GM13976 (cell line): ENCODE measurements around the gene PPIE.

ENCODE experiments used
- DNase-seq: peaks from one replicate; pipeline ENCODE4 v3.0.0; 2012; ENCODE audit warnings: low spot score
- in situ Hi-C: fragments of 300-500 bp; cut with MboI; formaldehyde crosslinking; loops from one replicate; pipeline ENCODE4 v1.12.0; 2022; ENCODE audit warnings: low sequenced_read_pairs, mixed read lengths, inconsistent platforms; ENCODE audit not compliant: unreplicated experiment
- TF ChIP-seq, protein P1 (sequence below): IDR thresholded peaks from 2 replicates; pipeline ENCODE4 v1.5.1; 2012; ENCODE audit warnings: borderline replicate concordance, mild to moderate bottlenecking; ENCODE audit not compliant: insufficient read depth; ENCODE audit errors: extremely low read depth, missing control alignments, control extremely low read depth

Gene PPIE

GRCh38 chr1:39692152-39693074 is 46.3 kb upstream of the PPIE start:
- in situ Hi-C loops = no loop called here
- DNase-seq = no peak

DNA sequence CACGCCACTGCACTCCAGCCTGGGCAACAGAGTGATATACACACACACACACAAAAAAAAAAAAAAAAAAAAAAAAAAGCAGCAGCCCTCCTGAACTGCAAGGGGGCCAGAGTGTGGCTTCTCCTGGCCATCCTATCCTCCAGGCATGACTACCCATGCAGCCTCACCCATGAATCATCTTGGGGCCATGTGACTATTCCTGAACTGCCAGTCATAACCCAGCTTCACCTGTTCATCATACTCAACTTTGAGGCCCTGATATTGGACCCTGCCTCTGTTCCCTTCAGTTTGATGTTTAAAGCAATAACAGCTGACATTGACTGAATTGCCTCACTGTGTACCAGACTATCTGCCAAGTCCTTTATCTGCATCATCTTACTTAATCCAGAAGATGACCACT is 44.7 kb upstream of the PPIE start:
- in situ Hi-C loops = no loop called here
- TF ChIP-seq, protein P1, sequence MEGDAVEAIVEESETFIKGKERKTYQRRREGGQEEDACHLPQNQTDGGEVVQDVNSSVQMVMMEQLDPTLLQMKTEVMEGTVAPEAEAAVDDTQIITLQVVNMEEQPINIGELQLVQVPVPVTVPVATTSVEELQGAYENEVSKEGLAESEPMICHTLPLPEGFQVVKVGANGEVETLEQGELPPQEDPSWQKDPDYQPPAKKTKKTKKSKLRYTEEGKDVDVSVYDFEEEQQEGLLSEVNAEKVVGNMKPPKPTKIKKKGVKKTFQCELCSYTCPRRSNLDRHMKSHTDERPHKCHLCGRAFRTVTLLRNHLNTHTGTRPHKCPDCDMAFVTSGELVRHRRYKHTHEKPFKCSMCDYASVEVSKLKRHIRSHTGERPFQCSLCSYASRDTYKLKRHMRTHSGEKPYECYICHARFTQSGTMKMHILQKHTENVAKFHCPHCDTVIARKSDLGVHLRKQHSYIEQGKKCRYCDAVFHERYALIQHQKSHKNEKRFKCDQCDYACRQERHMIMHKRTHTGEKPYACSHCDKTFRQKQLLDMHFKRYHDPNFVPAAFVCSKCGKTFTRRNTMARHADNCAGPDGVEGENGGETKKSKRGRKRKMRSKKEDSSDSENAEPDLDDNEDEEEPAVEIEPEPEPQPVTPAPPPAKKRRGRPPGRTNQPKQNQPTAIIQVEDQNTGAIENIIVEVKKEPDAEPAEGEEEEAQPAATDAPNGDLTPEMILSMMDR = no peak
- no peak for DNase-seq

More at GRCh38 chr1:39692152-39693074, 46.3 kb upstream of the PPIE start:
- TF ChIP-seq, protein P1 = no peak

- in situ Hi-C loops = no loop called here
- TF ChIP-seq, protein P1 = no peak
- no peak for DNase-seq
Observed at GRCh38 chr1:39695016-39695415, 43.7 kb upstream of the PPIE start.

DNA sequence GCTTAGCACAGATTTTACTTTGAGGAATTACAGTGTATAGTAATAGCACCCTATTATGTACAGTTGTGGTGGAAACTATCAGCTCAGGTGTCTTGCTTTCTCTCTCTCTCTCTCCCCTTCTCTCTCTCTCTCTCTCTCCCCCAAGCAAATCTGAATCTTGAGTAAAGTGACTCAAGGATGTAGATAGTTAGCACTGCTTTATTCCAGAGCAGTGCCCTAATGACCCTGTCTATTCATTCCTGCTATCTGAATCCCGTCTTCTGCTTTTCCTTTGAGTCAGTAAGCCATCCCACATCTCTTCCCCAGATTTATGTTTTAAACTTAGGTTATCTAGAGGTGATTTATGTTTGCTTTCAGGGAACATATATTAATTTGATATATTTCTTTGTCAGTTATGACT is 42.2 kb upstream of the PPIE start:
- TF ChIP-seq, protein P1 = no peak
- no peak for DNase-seq
- in situ Hi-C loops = no loop called here

- TF ChIP-seq, protein P1 = no peak
- in situ Hi-C loops = no loop called here
- no peak for DNase-seq
Observed at GRCh38 chr1:39698568-39698967, 40.1 kb upstream of the PPIE start.

DNA sequence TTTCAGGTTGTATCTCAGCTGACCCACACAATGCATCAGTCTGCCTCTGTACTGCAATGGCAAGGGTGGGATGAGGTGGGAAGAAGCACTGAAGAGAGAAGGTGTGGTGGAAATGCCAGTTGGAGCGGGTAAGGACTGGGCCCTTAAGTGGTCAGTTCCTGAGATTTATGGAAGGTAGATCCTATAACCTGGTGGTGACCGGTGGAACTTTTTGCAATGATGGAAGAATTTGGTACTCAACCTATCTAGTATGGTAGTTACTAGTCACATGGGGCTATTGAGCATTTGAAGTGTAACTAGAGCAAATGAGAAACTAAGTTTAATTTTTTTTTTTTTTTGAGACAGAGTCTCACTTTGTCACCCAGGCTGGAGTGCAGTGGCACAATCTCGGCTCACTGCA is 39.3 kb upstream of the PPIE start:
- DNase-seq = no peak
- in situ Hi-C loops = no loop called here
- TF ChIP-seq, protein P1 = no peak
